SU-DHL-6 (cell line): ENCODE data around the gene SDK1.

Source experiments
- CTCF ChIP-seq: fragments of 200-600 bp; sonication (generic); IDR thresholded peaks from one replicate; pipeline ENCODE4 v1.5.1; 2017; ENCODE audit warnings: antibody characterized with exemption, mild to moderate bottlenecking, low read length, moderate library complexity; ENCODE audit not compliant: insufficient read depth, poor library complexity, severe bottlenecking
- EZH2phosphoT487 ChIP-seq: fragments of 200-600 bp; sonication (generic), shearing (Covaris generic); conservative IDR thresholded peaks from 2 replicates; pipeline ENCODE4 v1.6.1; 2018; ENCODE audit warnings: mild to moderate bottlenecking, antibody characterized with exemption, low read length, moderate library complexity, mixed read lengths

GRCh38 chr7:4225361-4225771 lies 924.3 kb downstream of the SDK1 start:
- TF ChIP-seq CTCF = no peak
- TF ChIP-seq EZH2phosphoT487 = no peak
